A549 (cell line): ENCODE results near the gene OSR1. TPM values are rescaled to one million over a fixed set of nuclear protein-coding genes. Genes with fewer than 3 reads are reported as not detected.

ENCODE experiments used
- ATAC-seq, 2 experiments: fragments of 200-7000 bp in 1 of 2; fragments of >200 bp in 1 of 2; cut with Nextera tagmentation in 1 of 2; cut with Tn5 transposase in 1 of 2; 3 replicates each; pipeline versions ENCODE4 v1.8.0 to v1.9.1; 2018 to 2020; ENCODE audit warnings: mild to moderate bottlenecking in 1 of 2, moderate library complexity in 1 of 2
- CTCF ChIA-PET: fragments of 300-600 bp; sonication (Branson Sonifier 250); formaldehyde crosslinking; extraction: SDS; loops from one replicate; lab custom pipeline; 2021; ENCODE audit warnings: antibody characterized with exemption, inconsistent platforms; lab: Yijun Ruan, JAX
- POLR2A ChIA-PET: fragments of 350-600 bp; formaldehyde crosslinking; extraction: SDS; loops from one replicate; lab custom pipeline; 2021; ENCODE audit warnings: antibody characterized with exemption, inconsistent platforms; lab: Yijun Ruan, JAX
- DNase-seq, 2 experiments: peaks; one replicate each; pipeline versions ENCODE4 v3.0.0 to v3.0.0-alpha.2; 2011 to 2016; ENCODE audit warnings: low read depth in 1 of 2, low spot score in 1 of 2
- FAIRE-seq: peaks from 2 replicates; lab custom pipeline; 2011; peaks lifted over from hg19 to GRCh38; lab: Jason Lieb, UNC
- H3K27ac ChIP-seq, 2 experiments: fragments of >200 bp; sonication (Bioruptor Twin); formaldehyde crosslinking; 3 replicates each; pipeline ENCODE4 v1.5.1; 2016 to 2017
- H3K4me1 ChIP-seq: fragments of >200 bp; sonication (Bioruptor Twin); formaldehyde crosslinking; 3 replicates; pipeline ENCODE4 v1.6.1; 2016
- H3K4me2 ChIP-seq: fragments of >200 bp; sonication (Bioruptor Twin); formaldehyde crosslinking; 3 replicates; pipeline ENCODE4 v1.6.1; 2016
- H3K4me3 ChIP-seq: fragments of >200 bp; sonication (Bioruptor Twin); formaldehyde crosslinking; 3 replicates; pipeline ENCODE4 v1.5.1; 2016
- H3K9me3 ChIP-seq: fragments of >200 bp; sonication (Bioruptor Twin); formaldehyde crosslinking; 3 replicates; pipeline ENCODE4 v1.6.1; 2016
- CBX2 ChIP-seq: fragments of 200-600 bp; sonication (generic); IDR thresholded peaks from 2 replicates; pipeline ENCODE4 v1.6.1; 2016; ENCODE audit warnings: low read depth, mild to moderate bottlenecking, borderline replicate concordance
- CEBPB ChIP-seq, 2 experiments: fragments of >200 bp in 1 of 2; sonication (Bioruptor Twin) in 1 of 2; formaldehyde crosslinking in 1 of 2; IDR thresholded peaks; 2 replicates each; pipeline ENCODE4 v1.6.1; 2012 to 2016
- FOSL2 ChIP-seq, 2 experiments: fragments of 450-650 bp in 1 of 2; fragments of >200 bp in 1 of 2; sonication (Bioruptor Twin) in 1 of 2; formaldehyde crosslinking; IDR thresholded peaks; 2 replicates each; pipeline versions ENCODE4 v1.5.0 to v1.6.1; 2016 to 2020; ENCODE audit warnings: mild to moderate bottlenecking in 1 of 2, moderate library complexity in 1 of 2
- GATA3 ChIP-seq: IDR thresholded peaks from 2 replicates; pipeline ENCODE4 v1.6.1; 2012; ENCODE audit warnings: borderline replicate concordance
- HDAC2 ChIP-seq: fragments of 200-600 bp; sonication (generic); IDR thresholded peaks from 2 replicates; pipeline ENCODE4 v1.6.1; 2016
- HEYL ChIP-seq: fragments of 250-450 bp; sonication (Bioruptor Pico); IDR thresholded peaks from 2 replicates; pipeline ENCODE4 v1.8.0; 2021; ENCODE audit warnings: mild to moderate bottlenecking, moderate library complexity
- HOXB5 ChIP-seq: fragments of 250-450 bp; sonication (Bioruptor Pico); IDR thresholded peaks from 2 replicates; pipeline ENCODE4 v1.5.0; 2020; ENCODE audit warnings: mild to moderate bottlenecking, moderate library complexity
- JUN ChIP-seq, 2 experiments: fragments of >200 bp; sonication (Bioruptor Twin); formaldehyde crosslinking; IDR thresholded peaks; 2 replicates in 1 of 2; 3 replicates in 1 of 2; pipeline ENCODE4 v1.6.1; 2016 to 2017
- KDM5A ChIP-seq: fragments of 200-600 bp; sonication (generic); IDR thresholded peaks from 2 replicates; pipeline ENCODE4 v1.6.1; 2016; ENCODE audit warnings: antibody characterized with exemption, mild to moderate bottlenecking
- MAZ ChIP-seq: fragments of 150-350 bp; IDR thresholded peaks from 2 replicates; pipeline ENCODE4 v1.6.1; 2014; ENCODE audit warnings: antibody characterized with exemption, low read depth, low read length, borderline replicate concordance
- MYC ChIP-seq: IDR thresholded peaks from 2 replicates; pipeline ENCODE4 v1.6.1; 2012; ENCODE audit warnings: mild to moderate bottlenecking, inconsistent platforms, low read length, improper control_type of control experiment, borderline replicate concordance
- PHF8 ChIP-seq: fragments of 200-600 bp; sonication (generic); IDR thresholded peaks from 2 replicates; pipeline ENCODE4 v1.6.1; 2016; ENCODE audit warnings: low read depth, mild to moderate bottlenecking, antibody characterized with exemption, moderate library complexity, borderline replicate concordance
- POLR2A ChIP-seq: IDR thresholded peaks from 2 replicates; pipeline ENCODE4 v1.6.1; 2012; ENCODE audit warnings: mild to moderate bottlenecking, low read length
- RAD21 ChIP-seq, 2 experiments: fragments of >200 bp in 1 of 2; sonication (Bioruptor Twin) in 1 of 2; formaldehyde crosslinking in 1 of 2; IDR thresholded peaks in 1 of 2; conservative IDR thresholded peaks in 1 of 2; 2 replicates in 1 of 2; 3 replicates in 1 of 2; pipeline ENCODE4 v1.6.1; 2012 to 2018; ENCODE audit warnings: inconsistent platforms in 1 of 2
- RCOR1 ChIP-seq: fragments of 150-350 bp; IDR thresholded peaks from 2 replicates; pipeline ENCODE4 v1.6.1; 2014; ENCODE audit warnings: antibody characterized with exemption, low read length, low read depth
- RFX5 ChIP-seq: fragments of 450-650 bp; IDR thresholded peaks from 2 replicates; pipeline ENCODE4 v1.7.1; 2014; ENCODE audit warnings: antibody characterized with exemption, mild to moderate bottlenecking, moderate library complexity
- SMC3 ChIP-seq: fragments of >200 bp; sonication (Bioruptor Twin); formaldehyde crosslinking; IDR thresholded peaks from 3 replicates; pipeline ENCODE4 v1.6.1; 2018; ENCODE audit warnings: inconsistent platforms
- TP53 ChIP-seq: fragments of 250-450 bp; sonication (Bioruptor Pico); IDR thresholded peaks from 2 replicates; pipeline ENCODE4 v1.5.0; 2021; ENCODE audit warnings: mild to moderate bottlenecking, moderate library complexity
- WGBS: methylation state at CpG from one replicate; pipeline ENCODE4 v1.1.6; 2017; ENCODE audit errors: missing lambda C conversion rate; 5-methylcytosine and 5-hydroxymethylcytosine counted together
- polyA plus RNA-seq, 4 experiments: library from polyadenylated mRNA; depleted of rRNA in 3 of 4; stranded (reverse); fragments of >200 nt; fragmentation: RNase III in 1 of 4; extraction: RNeasy Plus Mini Kit Qiagen cat#74134 plus additional on column Dnase treatment in 1 of 4; gene quantifications; 2 replicates in 3 of 4; 3 replicates in 1 of 4; pipeline ENCODE4 v1.2.3, GENCODE V29; 2011 to 2017
- TF ChIP-seq, protein P1 (sequence below): fragments of >200 bp; sonication (Bioruptor Twin); formaldehyde crosslinking; IDR thresholded peaks from 3 replicates; pipeline ENCODE4 v1.6.1; 2016
- TF ChIP-seq, protein P2 (sequence below): fragments of 150-350 bp; IDR thresholded peaks from 2 replicates; pipeline ENCODE4 v1.6.1; 2014; ENCODE audit warnings: low read depth, mild to moderate bottlenecking, low read length
- TF ChIP-seq, protein P3 (sequence below): IDR thresholded peaks from 2 replicates; pipeline ENCODE4 v1.6.1; 2012; ENCODE audit warnings: low read depth, borderline replicate concordance
- TF ChIP-seq, protein P4 (sequence below): IDR thresholded peaks from 2 replicates; pipeline ENCODE4 v1.6.1; 2012

The OSR1 gene
- polyA plus RNA-seq, 2 of the 4 experiments (the other 2 are of a cell fraction), result 1.8 to 4.4 TPM

DNA sequence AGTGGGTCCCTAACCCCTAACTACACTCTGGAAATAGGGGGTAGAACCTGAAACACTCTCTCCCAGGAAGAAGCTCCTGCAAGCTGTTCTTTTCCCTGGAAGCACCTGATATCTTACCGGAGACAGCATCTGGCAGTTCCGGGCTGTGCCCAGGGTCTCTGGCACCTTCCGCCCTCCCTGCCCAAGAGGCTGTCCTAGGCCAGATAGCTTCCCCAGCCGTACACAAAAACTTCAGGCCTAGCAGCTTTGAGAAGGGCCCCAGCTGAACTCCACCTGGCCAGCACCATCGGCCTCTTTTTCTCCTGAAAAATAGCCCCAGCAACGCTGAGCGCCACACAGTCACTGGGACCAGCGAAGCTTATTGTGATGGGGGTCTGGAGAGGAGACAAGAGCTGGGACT lies 9.7 kb downstream of the OSR1 start:
- DNase-seq (no peak), ATAC-seq (no peak; a peak in 1 of 6 replicates)
- H3K9me3 ChIP-seq, result no peaks in the 10 kb centered on the region
- WGBS, result 94% methylated on average over 8 of the region's 8 CpGs
- 0 out of 2 replicates have a peak, but pooled peaks have one; percentile 4 for TF ChIP-seq GATA3
- no peak for TF ChIP-seq MYC
- TF ChIP-seq, all 56 proteins: peak for 1
- Histone ChIP-seq H3K4me1 (peaks cover 6% of the 10 kb centered on the region; the same call in 1 of the 3 replicates), H3K4me2 (peak overlapping the region; percentile 52), H3K4me3 (peak overlapping the region; percentile 75; the same call in 1 of the 3 replicates), H3K27ac (peak overlapping the region; percentile 91 to 92; a peak in 3 of 6 replicates)
- ChIA-PET POLR2A (interaction anchor here (1.5 to 2.3 kb wide), 4 partner anchors 10 to 357 kb away, joined by 3 to 30 read pairs (median 16); partner anchors contain the start of gene OSR1), CTCF (interaction anchor here (0.6 to 3.9 kb wide), 7 partner anchors 10 to 828 kb away, joined by 3 to 23 read pairs (median 4); partner anchors contain the start of gene OSR1)
- FAIRE-seq, result no peak

DNA sequence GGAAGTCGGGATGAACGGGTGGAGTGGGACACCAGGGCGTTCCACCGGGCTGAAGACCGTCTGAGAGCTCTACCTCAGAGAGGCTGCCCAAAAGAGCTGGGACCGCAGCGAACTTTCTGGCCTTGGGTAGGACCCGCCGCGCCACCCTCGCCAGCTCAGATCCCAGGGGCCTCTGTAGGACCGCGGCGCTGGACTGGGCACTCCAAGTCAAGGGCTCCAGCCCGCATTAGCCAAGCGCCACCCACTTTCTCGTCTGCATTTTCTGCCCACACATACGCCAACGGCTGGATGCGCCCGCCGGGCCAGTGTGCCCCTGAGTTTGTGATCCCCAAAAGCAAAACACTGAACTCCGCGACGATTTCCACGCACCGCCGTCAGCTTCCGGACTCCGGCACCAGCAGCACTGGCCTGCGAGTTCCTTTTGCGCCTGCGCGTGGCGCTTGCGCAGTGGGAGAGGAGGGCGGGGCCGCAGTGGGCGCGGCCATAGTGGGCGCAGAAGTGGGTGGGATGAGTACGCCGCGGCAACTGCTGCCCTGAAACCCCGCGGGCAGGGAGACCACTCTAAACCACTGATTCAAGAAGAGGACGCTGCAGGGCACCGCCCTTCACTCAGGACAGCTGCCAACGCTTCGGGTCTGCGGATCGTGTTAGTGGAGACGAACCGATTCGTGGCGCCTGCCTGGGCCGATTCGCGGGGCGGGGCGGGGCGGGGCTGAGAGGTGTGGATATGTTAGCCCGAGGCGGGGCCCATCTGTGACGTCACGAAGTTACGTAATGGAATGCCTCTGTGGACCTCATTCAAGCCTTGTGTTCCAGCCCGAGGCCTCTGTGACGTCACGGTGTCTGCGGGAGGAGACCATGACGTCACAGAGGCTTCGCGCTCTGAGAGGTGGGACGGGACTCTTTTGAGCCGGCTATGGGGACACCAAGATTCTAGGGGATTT lies 10.5 kb downstream of the OSR1 start:
- FAIRE-seq (peak; percentile 23), DNase-seq (peak; percentile 98)
- Histone ChIP-seq H3K4me2 (peak overlapping the region; percentile 89), H3K9me3 (no peaks in the 10 kb centered on the region), H3K4me3 (peak overlapping the region; percentile 75)
- 2% methylated on average over 47 of the region's 76 CpGs for WGBS
- TF ChIP-seq GATA3 (peak; percentile 3; the same call in 1 of the 2 replicates), RAD21 (conservative IDR thresholded peaks at IDR 0.05 in 1 of 2, IDR thresholded peaks at IDR 0.05 in 1 of 2) (peak in 1 of 2 experiments; percentile 53; a peak in 3 of 5 replicates), FOSL2 (IDR thresholded peaks at IDR 0.05) (no peak), FOSL2 (CRISPR knock-in tag; IDR thresholded peaks at IDR 0.05) (peak; percentile 85), POLR2A (peak; percentile 99), MAZ (0 out of 2 replicates have a peak, but pooled peaks have one; percentile 40), HEYL (no peak), PHF8 (peak; percentile 99), CBX2 (no peak), RFX5 (peak; percentile 80), HDAC2 (no peak), HOXB5 (CRISPR knock-in tag) (no peak), KDM5A (peak; percentile 52; the same call in 1 of the 2 replicates), SMC3 (peak; percentile 39; the same call in 2 of the 3 replicates), CEBPB (IDR thresholded peaks at IDR 0.05) (peak; percentile 63 to 84), RCOR1 (peak; percentile 77; the same call in 1 of the 2 replicates), TP53 (CRISPR knock-in tag) (0 out of 2 replicates have a peak, but pooled peaks have one; percentile 12), JUN (IDR thresholded peaks at IDR 0.05) (peak; percentile 90 to 94)
- TF ChIP-seq, protein P1, sequence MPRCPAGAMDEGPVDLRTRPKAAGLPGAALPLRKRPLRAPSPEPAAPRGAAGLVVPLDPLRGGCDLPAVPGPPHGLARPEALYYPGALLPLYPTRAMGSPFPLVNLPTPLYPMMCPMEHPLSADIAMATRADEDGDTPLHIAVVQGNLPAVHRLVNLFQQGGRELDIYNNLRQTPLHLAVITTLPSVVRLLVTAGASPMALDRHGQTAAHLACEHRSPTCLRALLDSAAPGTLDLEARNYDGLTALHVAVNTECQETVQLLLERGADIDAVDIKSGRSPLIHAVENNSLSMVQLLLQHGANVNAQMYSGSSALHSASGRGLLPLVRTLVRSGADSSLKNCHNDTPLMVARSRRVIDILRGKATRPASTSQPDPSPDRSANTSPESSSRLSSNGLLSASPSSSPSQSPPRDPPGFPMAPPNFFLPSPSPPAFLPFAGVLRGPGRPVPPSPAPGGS, result peak; percentile 92; the same call in 2 of the 3 replicates
- TF ChIP-seq, protein P2, sequence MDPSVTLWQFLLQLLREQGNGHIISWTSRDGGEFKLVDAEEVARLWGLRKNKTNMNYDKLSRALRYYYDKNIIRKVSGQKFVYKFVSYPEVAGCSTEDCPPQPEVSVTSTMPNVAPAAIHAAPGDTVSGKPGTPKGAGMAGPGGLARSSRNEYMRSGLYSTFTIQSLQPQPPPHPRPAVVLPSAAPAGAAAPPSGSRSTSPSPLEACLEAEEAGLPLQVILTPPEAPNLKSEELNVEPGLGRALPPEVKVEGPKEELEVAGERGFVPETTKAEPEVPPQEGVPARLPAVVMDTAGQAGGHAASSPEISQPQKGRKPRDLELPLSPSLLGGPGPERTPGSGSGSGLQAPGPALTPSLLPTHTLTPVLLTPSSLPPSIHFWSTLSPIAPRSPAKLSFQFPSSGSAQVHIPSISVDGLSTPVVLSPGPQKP, result no peak
- TF ChIP-seq, protein P3, sequence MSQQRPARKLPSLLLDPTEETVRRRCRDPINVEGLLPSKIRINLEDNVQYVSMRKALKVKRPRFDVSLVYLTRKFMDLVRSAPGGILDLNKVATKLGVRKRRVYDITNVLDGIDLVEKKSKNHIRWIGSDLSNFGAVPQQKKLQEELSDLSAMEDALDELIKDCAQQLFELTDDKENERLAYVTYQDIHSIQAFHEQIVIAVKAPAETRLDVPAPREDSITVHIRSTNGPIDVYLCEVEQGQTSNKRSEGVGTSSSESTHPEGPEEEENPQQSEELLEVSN, result peak; percentile 20; the same call in 1 of the 2 replicates
- TF ChIP-seq, protein P4, sequence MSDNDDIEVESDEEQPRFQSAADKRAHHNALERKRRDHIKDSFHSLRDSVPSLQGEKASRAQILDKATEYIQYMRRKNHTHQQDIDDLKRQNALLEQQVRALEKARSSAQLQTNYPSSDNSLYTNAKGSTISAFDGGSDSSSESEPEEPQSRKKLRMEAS, result peak; percentile 78
- TF ChIP-seq, all 56 proteins: peak for 16
- ATAC-seq, result peak; percentile 89 to 94
- POLR2A ChIA-PET, result interaction anchor here (0.5 to 2.3 kb wide), 25 partner anchors 9 to 788 kb away, joined by 3 to 30 read pairs (median 3); partner anchors contain the start of gene OSR1
- peak overlapping the region; percentile 91 to 92 for H3K27ac ChIP-seq
- peaks cover 6% of the 10 kb centered on the region; the same call in 1 of the 3 replicates for H3K4me1 ChIP-seq
- CTCF ChIA-PET, result interaction anchor here (0.6 to 3.9 kb wide), 5 partner anchors 11 to 827 kb away, joined by 3 to 23 read pairs (median 4); partner anchors contain the start of gene OSR1
